ENCODE data around the gene HIC2.

DNA sequence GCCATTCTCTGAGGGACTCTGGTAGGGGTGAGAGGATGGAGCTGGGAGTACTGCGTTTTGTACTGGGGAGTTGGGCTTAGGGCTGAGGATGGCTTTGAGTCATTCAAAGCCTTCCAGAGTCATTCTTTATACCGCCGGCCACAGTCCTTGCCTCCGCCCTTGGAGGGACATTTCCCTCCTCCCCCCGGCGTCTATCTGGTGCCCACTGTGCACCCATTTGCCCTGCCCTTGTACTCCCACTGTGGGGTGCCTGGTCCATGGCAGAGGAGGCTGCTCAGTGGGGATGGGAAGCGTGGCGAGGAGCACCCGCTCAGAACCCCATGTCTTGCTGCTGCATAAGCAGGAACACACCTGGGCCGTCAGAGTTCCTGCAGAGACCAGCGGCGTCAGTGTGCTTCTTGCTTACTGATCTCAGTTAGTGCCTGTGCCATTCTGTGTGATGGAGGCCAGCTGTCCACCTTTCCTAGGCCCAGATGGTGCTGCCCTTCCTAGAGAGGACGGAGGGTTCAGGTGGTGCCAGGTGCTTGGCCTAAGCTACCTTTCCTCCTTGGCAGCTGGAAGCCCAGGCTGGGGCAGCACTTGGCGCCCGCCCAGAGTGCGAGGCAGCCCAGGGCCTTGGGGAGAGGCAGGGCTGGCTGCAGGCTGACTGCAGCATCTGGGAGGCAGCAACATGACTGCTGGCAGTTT is 26.7 kb downstream of the HIC2 start:
- TF ChIP-seq, protein P1, sequence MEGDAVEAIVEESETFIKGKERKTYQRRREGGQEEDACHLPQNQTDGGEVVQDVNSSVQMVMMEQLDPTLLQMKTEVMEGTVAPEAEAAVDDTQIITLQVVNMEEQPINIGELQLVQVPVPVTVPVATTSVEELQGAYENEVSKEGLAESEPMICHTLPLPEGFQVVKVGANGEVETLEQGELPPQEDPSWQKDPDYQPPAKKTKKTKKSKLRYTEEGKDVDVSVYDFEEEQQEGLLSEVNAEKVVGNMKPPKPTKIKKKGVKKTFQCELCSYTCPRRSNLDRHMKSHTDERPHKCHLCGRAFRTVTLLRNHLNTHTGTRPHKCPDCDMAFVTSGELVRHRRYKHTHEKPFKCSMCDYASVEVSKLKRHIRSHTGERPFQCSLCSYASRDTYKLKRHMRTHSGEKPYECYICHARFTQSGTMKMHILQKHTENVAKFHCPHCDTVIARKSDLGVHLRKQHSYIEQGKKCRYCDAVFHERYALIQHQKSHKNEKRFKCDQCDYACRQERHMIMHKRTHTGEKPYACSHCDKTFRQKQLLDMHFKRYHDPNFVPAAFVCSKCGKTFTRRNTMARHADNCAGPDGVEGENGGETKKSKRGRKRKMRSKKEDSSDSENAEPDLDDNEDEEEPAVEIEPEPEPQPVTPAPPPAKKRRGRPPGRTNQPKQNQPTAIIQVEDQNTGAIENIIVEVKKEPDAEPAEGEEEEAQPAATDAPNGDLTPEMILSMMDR (IDR thresholded peaks at IDR 0.05), result no peak
- TF ChIP-seq POLR2A (IDR thresholded peaks at IDR 0.05; ENCODE audit: low read depth) (no peak), EP300 (IDR thresholded peaks at IDR 0.05) (no peak), POLR2AphosphoS5 (IDR thresholded peaks at IDR 0.05) (no peak)

Data from esophagus muscularis mucosa (tissue), 4 donors.